Measurements from ENCODE around the gene MAGEL2. TPM values are rescaled to one million over a fixed set of nuclear protein-coding genes. Genes with fewer than 3 reads are reported as not detected.

Gene MAGEL2
- total and polyA plus RNA-seq, 2 donors (not counting 3 experiments of a cell fraction or from before 2014, with no cell fraction given): not detected

DNA sequence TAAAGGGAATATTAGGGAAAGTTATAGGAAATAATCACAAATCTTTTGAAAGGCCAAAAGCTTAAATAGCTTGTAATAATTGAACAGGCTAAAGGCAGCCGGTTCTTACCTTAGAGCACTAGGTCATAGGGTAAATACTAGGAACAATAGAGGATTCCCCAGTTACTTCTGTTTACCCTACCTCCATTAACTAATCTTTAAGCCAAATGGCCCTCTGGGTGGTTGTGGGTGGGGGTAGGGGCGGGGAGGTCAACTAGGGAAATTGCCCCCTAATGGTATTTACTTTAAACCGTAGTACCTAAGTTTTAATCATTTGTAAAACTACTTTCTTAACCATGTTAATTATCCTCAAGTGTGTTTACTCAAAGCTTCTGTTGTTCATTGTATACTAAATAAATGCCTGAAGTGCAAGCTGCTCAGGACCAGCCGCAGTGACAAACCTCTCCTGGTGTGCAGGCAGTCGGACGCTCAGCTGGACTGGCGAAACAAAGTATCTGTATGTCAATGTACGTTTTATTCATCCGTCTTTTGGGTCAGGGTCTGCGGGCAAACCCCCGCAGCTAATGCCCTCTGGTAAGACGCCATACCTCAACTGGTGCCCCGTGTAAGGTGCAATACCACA lies 18.9 kb downstream of the MAGEL2 start:
- TF ChIP-seq, protein P1, sequence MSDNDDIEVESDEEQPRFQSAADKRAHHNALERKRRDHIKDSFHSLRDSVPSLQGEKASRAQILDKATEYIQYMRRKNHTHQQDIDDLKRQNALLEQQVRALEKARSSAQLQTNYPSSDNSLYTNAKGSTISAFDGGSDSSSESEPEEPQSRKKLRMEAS (IDR thresholded peaks at IDR 0.05; ENCODE audit: insufficient read depth, insufficient read length): no peak
- TF ChIP-seq JUN (IDR thresholded peaks at IDR 0.05; ENCODE audit: borderline replicate concordance, insufficient read depth, insufficient read length, low read depth): no peak
- no peak for TF ChIP-seq MYC (IDR thresholded peaks at IDR 0.05; ENCODE audit: low read depth, low read length)
- TF ChIP-seq, protein P2, sequence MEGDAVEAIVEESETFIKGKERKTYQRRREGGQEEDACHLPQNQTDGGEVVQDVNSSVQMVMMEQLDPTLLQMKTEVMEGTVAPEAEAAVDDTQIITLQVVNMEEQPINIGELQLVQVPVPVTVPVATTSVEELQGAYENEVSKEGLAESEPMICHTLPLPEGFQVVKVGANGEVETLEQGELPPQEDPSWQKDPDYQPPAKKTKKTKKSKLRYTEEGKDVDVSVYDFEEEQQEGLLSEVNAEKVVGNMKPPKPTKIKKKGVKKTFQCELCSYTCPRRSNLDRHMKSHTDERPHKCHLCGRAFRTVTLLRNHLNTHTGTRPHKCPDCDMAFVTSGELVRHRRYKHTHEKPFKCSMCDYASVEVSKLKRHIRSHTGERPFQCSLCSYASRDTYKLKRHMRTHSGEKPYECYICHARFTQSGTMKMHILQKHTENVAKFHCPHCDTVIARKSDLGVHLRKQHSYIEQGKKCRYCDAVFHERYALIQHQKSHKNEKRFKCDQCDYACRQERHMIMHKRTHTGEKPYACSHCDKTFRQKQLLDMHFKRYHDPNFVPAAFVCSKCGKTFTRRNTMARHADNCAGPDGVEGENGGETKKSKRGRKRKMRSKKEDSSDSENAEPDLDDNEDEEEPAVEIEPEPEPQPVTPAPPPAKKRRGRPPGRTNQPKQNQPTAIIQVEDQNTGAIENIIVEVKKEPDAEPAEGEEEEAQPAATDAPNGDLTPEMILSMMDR (IDR thresholded peaks at IDR 0.05; ENCODE audit: extremely low read depth in 1 of 2, insufficient read depth in 1 of 2, low read depth in 1 of 2, low read length in 2 of 2): no peak
- no peak for TF ChIP-seq POLR2AphosphoS5 (IDR thresholded peaks at IDR 0.05; ENCODE audit: insufficient read depth, low read depth, low read length)
- no peak for TF ChIP-seq FOS (IDR thresholded peaks at IDR 0.05; ENCODE audit: borderline replicate concordance, insufficient read depth, low read length)
- no peak for TF ChIP-seq EZH2 (IDR thresholded peaks at IDR 0.05; ENCODE audit: borderline replicate concordance, low read depth, low read length, severe bottlenecking)
- no peak for TF ChIP-seq POLR2A (IDR thresholded peaks at IDR 0.05; ENCODE audit: low read depth, low read length)
- TF ChIP-seq GATA2 (IDR thresholded peaks at IDR 0.05; ENCODE audit: insufficient read depth, insufficient read length, low read depth, low read length): no peak
- Histone ChIP-seq H3K36me3 (ENCODE audit: control insufficient read depth in 2 of 2, extremely low read depth in 1 of 2, insufficient read depth in 2 of 2, low read length in 2 of 2) (no peaks in the 10 kb centered on the region), H3K9me3 (replicated peaks; ENCODE audit: control insufficient read depth, insufficient read depth, low read length) (no peaks in the 10 kb centered on the region), H3K27ac (ENCODE audit: insufficient read depth, low read depth, low read length) (no peak overlapping the region), H3K9me1 (replicated peaks; ENCODE audit: control insufficient read depth, extremely low read depth, insufficient read depth, low read length) (no peaks in the 10 kb centered on the region), H4K20me1 (replicated peaks; ENCODE audit: control insufficient read depth, extremely low read depth, insufficient read depth, low read length) (no peaks in the 10 kb centered on the region), H2AFZ (ENCODE audit: low read depth, low read length) (no peak overlapping the region), H3K27me3 (ENCODE audit: control insufficient read depth in 2 of 2, insufficient read depth in 2 of 2, low read length in 2 of 2) (no peaks in the 10 kb centered on the region), H3K4me2 (ENCODE audit: insufficient read depth, low read length) (no peak overlapping the region), H3K9ac (replicated peaks; ENCODE audit: extremely low read depth, insufficient read depth, low read length) (no peak overlapping the region), H3K4me1 (ENCODE audit: control insufficient read depth, extremely low read depth, insufficient read depth, low read length) (no peaks in the 10 kb centered on the region), H3K4me3 (replicated peaks in 1 of 3; ENCODE audit: insufficient read depth in 1 of 3, low read depth in 1 of 3, low read length in 3 of 3) (no peak overlapping the region), H3K79me2 (ENCODE audit: control insufficient read depth, insufficient read depth, low read length) (no peaks in the 10 kb centered on the region)
- POLR2A ChIA-PET: no interaction called here
- BruUV-seq (replicated peaks): no TSS peak
- no peak for DNase-seq (ENCODE audit: low read depth, low spot score)
- dilution Hi-C loops (cut with MboI; ENCODE audit: extremely low pct_ligation_motif_present, low sequenced_read_pairs) (no loop called here), intact Hi-C loops (cut with micrococcal nuclease) (no loop called here)
- FAIRE-seq: no peak
- CTCF ChIA-PET: no interaction called here
